Thymus (tissue), 11 donors: ENCODE measurements around the gene KRTAP4-6. TPM values are rescaled to one million over a fixed set of nuclear protein-coding genes. Genes with fewer than 3 reads are reported as not detected.
"Not testable (repeated sequence)": the region's sequence is repeated elsewhere in the genome, so short reads cannot be mapped to it uniquely, and the experiment has no call there.

Source experiments
- DNase-seq, 9 donors: peaks; one replicate each; pipeline ENCODE4 v3.0.0-alpha.2; 2013; ENCODE audit warnings: low spot score in 9 of 9, low read depth in 6 of 9, missing footprints in 1 of 9
- H3K27ac ChIP-seq, 2 donors: one replicate each; pipeline ENCODE4 v1.5.1; 2013; ENCODE audit warnings: control low read depth in 1 of 2, low read depth in 1 of 2, low read length in 1 of 2, mild to moderate bottlenecking in 1 of 2, moderate library complexity in 1 of 2
- H3K27me3 ChIP-seq, 2 donors: one replicate each; pipeline ENCODE4 v1.5.1; 2013; ENCODE audit warnings: low read length in 1 of 2; ENCODE audit not compliant: control insufficient read depth in 2 of 2, insufficient read depth in 1 of 2
- H3K36me3 ChIP-seq, 2 donors: one replicate each; pipeline ENCODE4 v1.5.1; 2013; ENCODE audit warnings: low read length in 1 of 2, mild to moderate bottlenecking in 1 of 2, moderate library complexity in 1 of 2; ENCODE audit not compliant: control insufficient read depth in 2 of 2, insufficient read depth in 2 of 2
- H3K4me1 ChIP-seq, 2 donors: one replicate each; pipeline ENCODE4 v1.5.1; 2013; ENCODE audit warnings: low read length in 2 of 2; ENCODE audit not compliant: control insufficient read depth in 2 of 2, insufficient read depth in 2 of 2
- H3K4me3 ChIP-seq, 2 donors: one replicate each; pipeline ENCODE4 v1.5.1; 2013; ENCODE audit warnings: low read length in 2 of 2, control low read depth in 1 of 2, mild to moderate bottlenecking in 1 of 2
- H3K9me3 ChIP-seq, 2 donors: one replicate each; pipeline ENCODE4 v1.5.1; 2013; ENCODE audit warnings: low read length in 1 of 2, mild to moderate bottlenecking in 1 of 2; ENCODE audit not compliant: control insufficient read depth in 2 of 2, insufficient read depth in 1 of 2
- WGBS: extraction: QIAGEN DNeasy Blood & Tissue Kit; methylation state at CpG from one replicate; pipeline ENCODE4 v1.1.7; 2013; 5-methylcytosine and 5-hydroxymethylcytosine counted together
- polyA plus RNA-seq: library from polyadenylated mRNA; stranded (reverse); fragments of 200-250 nt; gene quantifications from one replicate; pipeline ENCODE4 v1.2.3, GENCODE V29; 2013
- total RNA-seq: library from RNA; stranded (reverse); fragments of 120-200 nt; gene quantifications from one replicate; pipeline ENCODE4 v1.2.4, GENCODE V29; 2013
- donor health status: healthy.

KRTAP4-6 gene
- total and polyA plus RNA-seq, 2 donors: not detected

- not testable (repeated sequence) for DNase-seq, H3K9me3 ChIP-seq, H3K4me1 ChIP-seq, H3K27me3 ChIP-seq, H3K27ac ChIP-seq, H3K36me3 ChIP-seq, H3K4me3 ChIP-seq
- WGBS: 91% methylated on average over 10 of the region's 10 CpGs
These were observed 22.4 kb downstream of the KRTAP4-6 start, which contains the start of gene KRTAP4-11 for GRCh38 chr17:41117846-41118386. Gene KRTAP4-11, minus strand, starts transcription at chr17:41118373. Its CDS starts 58 bp downstream, at chr17:41118315.

GRCh38 chr17:41116297-41116696 lies 24.0 kb downstream of the KRTAP4-6 start:
- H3K4me3 ChIP-seq: no peak overlapping the region
- H3K36me3 ChIP-seq: no peaks in the 10 kb centered on the region
- H3K27ac ChIP-seq: no peak overlapping the region
- no peaks in the 10 kb centered on the region for H3K9me3 ChIP-seq
- WGBS: 70% methylated on average over 5 of the region's 5 CpGs
- no peak for DNase-seq
- no peaks in the 10 kb centered on the region for H3K27me3 ChIP-seq
- H3K4me1 ChIP-seq: no peaks in the 10 kb centered on the region

- WGBS: 60% methylated on average over 2 of the region's 2 CpGs
- no peak overlapping the region for H3K27ac ChIP-seq
These were observed 29.0 kb downstream of the KRTAP4-6 start for GRCh38 chr17:41111151-41111885.

GRCh38 chr17:41108728-41109386 lies 31.5 kb downstream of the KRTAP4-6 start:
- not testable (repeated sequence) for H3K27me3 ChIP-seq, H3K4me3 ChIP-seq, H3K36me3 ChIP-seq, H3K4me1 ChIP-seq, H3K27ac ChIP-seq, H3K9me3 ChIP-seq, DNase-seq
- WGBS: 47% methylated on average over 1 of the region's 1 CpG

More at GRCh38 chr17:41111151-41111885, 29.0 kb downstream of the KRTAP4-6 start:
- no peaks in the 10 kb centered on the region for H3K36me3 ChIP-seq
- no peaks in the 10 kb centered on the region for H3K9me3 ChIP-seq
- no peaks in the 10 kb centered on the region for H3K27me3 ChIP-seq
- H3K4me1 ChIP-seq: no peaks in the 10 kb centered on the region
- H3K4me3 ChIP-seq: no peak overlapping the region
- no peak for DNase-seq

GRCh38 chr17:41107941-41108450 lies 32.3 kb downstream of the KRTAP4-6 start:
- H3K9me3 ChIP-seq: no peaks in the 10 kb centered on the region
- no peaks in the 10 kb centered on the region for H3K27me3 ChIP-seq
- no peaks in the 10 kb centered on the region for H3K36me3 ChIP-seq
- H3K4me1 ChIP-seq: no peaks in the 10 kb centered on the region
- no peak for DNase-seq
- no peak overlapping the region for H3K4me3 ChIP-seq
- no peak overlapping the region for H3K27ac ChIP-seq
- 96% methylated on average over 1 of the region's 1 CpG for WGBS

- not testable (repeated sequence) for H3K9me3 ChIP-seq, H3K36me3 ChIP-seq, H3K27me3 ChIP-seq, H3K4me3 ChIP-seq, H3K4me1 ChIP-seq, DNase-seq, H3K27ac ChIP-seq
- WGBS: 91% methylated on average over 10 of the region's 10 CpGs
These were observed 35.0 kb downstream of the KRTAP4-6 start, which contains the start of gene KRTAP4-9 for GRCh38 chr17:41105347-41105746. Gene KRTAP4-9, plus strand, starts transcription at chr17:41105389. Its CDS starts 0 bp downstream, at chr17:41105389.

GRCh38 chr17:41104386-41105038 lies 35.8 kb downstream of the KRTAP4-6 start:
- H3K4me1 ChIP-seq, DNase-seq, H3K27me3 ChIP-seq, H3K36me3 ChIP-seq, H3K27ac ChIP-seq, H3K4me3 ChIP-seq, H3K9me3 ChIP-seq: not testable (repeated sequence)
- WGBS: 96% methylated on average over 2 of the region's 2 CpGs

GRCh38 chr17:41103896-41104295 lies 36.4 kb downstream of the KRTAP4-6 start:
- H3K27me3 ChIP-seq: no peaks in the 10 kb centered on the region
- no peaks in the 10 kb centered on the region for H3K36me3 ChIP-seq
- WGBS: 98% methylated on average over 1 of the region's 1 CpG
- H3K4me1 ChIP-seq: no peaks in the 10 kb centered on the region
- no peaks in the 10 kb centered on the region for H3K9me3 ChIP-seq
- H3K4me3 ChIP-seq: no peak overlapping the region
- H3K27ac ChIP-seq: no peak overlapping the region
- DNase-seq: no peak
